ENCODE data around the gene FAM174C.

GRCh38 chr19:1252221-1252820, 23.0 kb upstream of the FAM174C start:
- no peak for TF ChIP-seq CTCF (IDR thresholded peaks at IDR 0.05)
- TF ChIP-seq POLR2A (IDR thresholded peaks at IDR 0.05): peak; percentile 21 to 53 (median 39)
